HepG2 (cell line): Measurements from ENCODE around the gene GLYATL3. TPM values are rescaled to one million over a fixed set of nuclear protein-coding genes. Genes with fewer than 3 reads are reported as not detected.

Experiments
- ATAC-seq: fragments of 200-7000 bp; cut with Tn5 transposase; 3 replicates; pipeline ENCODE4 v1.9.1; 2020; ENCODE audit warnings: mild to moderate bottlenecking, moderate library complexity
- BruUV-seq: library from RNA; stranded (reverse); fragments of 400-500 nt; replicated peaks from 2 replicates; lab custom pipeline; 2021; lab: Mats Ljungman, UMichigan
- CTCF ChIA-PET: fragments of 300-600 bp; formaldehyde crosslinking; extraction: SDS; loops from one replicate; lab custom pipeline; 2021; ENCODE audit warnings: low total read pairs, inconsistent platforms, low intra/inter-chr PET ratio; lab: Yijun Ruan, JAX
- POLR2A ChIA-PET: fragments of 350-600 bp; sonication (Branson Sonifier 250); formaldehyde crosslinking; loops from one replicate; lab custom pipeline; 2020; ENCODE audit warnings: antibody characterized with exemption, inconsistent platforms; lab: Yijun Ruan, JAX
- DNase-seq: peaks from one replicate; pipeline ENCODE4 v3.0.0-alpha.2; 2015; ENCODE audit warnings: low spot score
- FAIRE-seq: peaks from 3 replicates; lab custom pipeline; 2011; peaks lifted over from hg19 to GRCh38; lab: Jason Lieb, UNC
- H2AFZ ChIP-seq: one replicate; pipeline ENCODE4 v1.6.1; 2011; ENCODE audit warnings: low read length, inconsistent platforms
- H3K27ac ChIP-seq: fragments of 300-600 bp; 3 replicates; pipeline ENCODE4 v1.8.0; 2011; ENCODE audit warnings: mixed run types, mild to moderate bottlenecking, mixed read lengths, low read length, inconsistent platforms; ENCODE audit not compliant: insufficient read depth; ENCODE audit errors: extremely low read length
- H3K27me3 ChIP-seq, 2 experiments: fragments of 200-600 bp in 1 of 2; 2 replicates in 1 of 2; 3 replicates in 1 of 2; pipeline versions ENCODE4 v1.6.0 to v1.8.0; 2011; ENCODE audit warnings: low read length in 2 of 2, mild to moderate bottlenecking in 2 of 2, moderate library complexity in 2 of 2, inconsistent platforms in 1 of 2; ENCODE audit not compliant: insufficient read depth in 2 of 2, control insufficient read depth in 1 of 2
- H3K36me3 ChIP-seq, 2 experiments: fragments of 200-600 bp in 1 of 2; replicated peaks in 1 of 2; 2 replicates in 1 of 2; 3 replicates in 1 of 2; pipeline versions ENCODE4 v1.5.1 to v1.8.0; 2011; ENCODE audit warnings: low read length in 2 of 2, inconsistent platforms in 1 of 2; ENCODE audit not compliant: insufficient read depth in 2 of 2, control insufficient read depth in 1 of 2
- H3K4me1 ChIP-seq: 2 replicates; pipeline ENCODE4 v1.5.1; 2012; ENCODE audit warnings: low read length, inconsistent platforms; ENCODE audit not compliant: insufficient read depth
- H3K4me2 ChIP-seq: 2 replicates; pipeline ENCODE4 v1.6.0; 2011; ENCODE audit warnings: low read depth, low read length, inconsistent platforms
- H3K4me3 ChIP-seq, 3 experiments: fragments of 200-600 bp in 1 of 3; sonication (generic), shearing (Covaris generic) in 1 of 3; replicated peaks in 1 of 3; 2 replicates each; pipeline ENCODE4 v1.5.1; 2011 to 2016; ENCODE audit warnings: low read length in 3 of 3, inconsistent platforms in 2 of 3, low read depth in 2 of 3, mild to moderate bottlenecking in 2 of 3, control low read depth in 1 of 3, mixed read lengths in 1 of 3; ENCODE audit not compliant: insufficient read depth in 1 of 3
- H3K79me2 ChIP-seq: one replicate; pipeline ENCODE4 v1.6.1; 2011; ENCODE audit warnings: low read length, inconsistent platforms; ENCODE audit not compliant: insufficient read depth
- H3K9ac ChIP-seq: 2 replicates; pipeline ENCODE4 v1.6.0; 2011; ENCODE audit warnings: mild to moderate bottlenecking, low read depth, low read length, inconsistent platforms; ENCODE audit not compliant: insufficient read depth
- H3K9me3 ChIP-seq: 2 replicates; pipeline ENCODE4 v1.5.1; 2012; ENCODE audit warnings: mild to moderate bottlenecking, low read length
- H4K20me1 ChIP-seq: 2 replicates; pipeline ENCODE4 v1.6.0; 2011; ENCODE audit warnings: inconsistent platforms, mild to moderate bottlenecking, low read length, moderate library complexity; ENCODE audit not compliant: insufficient read depth
- CHD2 ChIP-seq: IDR thresholded peaks from 2 replicates; pipeline ENCODE4 v1.6.1; 2011; ENCODE audit warnings: low read depth, low read length, improper control_type of control experiment
- CHD4 ChIP-seq: fragments of 200-600 bp; sonication (generic); IDR thresholded peaks from 2 replicates; pipeline ENCODE4 v1.7.0; 2017; ENCODE audit warnings: mild to moderate bottlenecking, low read length, borderline replicate concordance
- EEA1 ChIP-seq: sonication (generic); formaldehyde crosslinking; IDR thresholded peaks from 2 replicates; pipeline ENCODE4 v1.5.1; 2020; ENCODE audit warnings: mild to moderate bottlenecking, missing genetic modification reagents, borderline replicate concordance
- HDAC6 ChIP-seq: fragments of 200-600 bp; sonication (generic); IDR thresholded peaks from 2 replicates; pipeline ENCODE4 v1.7.0; 2017; ENCODE audit warnings: mild to moderate bottlenecking, antibody characterized with exemption, low read length, low read depth
- HNF4A ChIP-seq: sonication (generic); formaldehyde crosslinking; IDR thresholded peaks from 2 replicates; pipeline ENCODE4 v1.4.0; 2020; ENCODE audit warnings: missing genetic modification reagents
- IRX3 ChIP-seq: sonication (generic); formaldehyde crosslinking; IDR thresholded peaks from 2 replicates; pipeline ENCODE4 v1.8.1; 2023; ENCODE audit warnings: mild to moderate bottlenecking, low read depth, missing genetic modification reagents, borderline replicate concordance
- MIXL1 ChIP-seq: IDR thresholded peaks from 2 replicates; pipeline ENCODE4 v1.6.1; 2016
- MTF1 ChIP-seq: sonication (generic); formaldehyde crosslinking; IDR thresholded peaks from 2 replicates; pipeline ENCODE4 v1.5.0; 2020; ENCODE audit warnings: missing genetic modification reagents
- RARA ChIP-seq: IDR thresholded peaks from 2 replicates; pipeline ENCODE4 v1.6.1; 2016; ENCODE audit warnings: missing genetic modification reagents, missing compliant biosample characterization
- REXO4 ChIP-seq: sonication (generic); formaldehyde crosslinking; IDR thresholded peaks from 2 replicates; pipeline ENCODE4 v1.8.0; 2022; ENCODE audit warnings: missing genetic modification reagents, mild to moderate bottlenecking, borderline replicate concordance
- SALL1 ChIP-seq: sonication (generic); formaldehyde crosslinking; IDR thresholded peaks from 2 replicates; pipeline ENCODE4 v1.8.0; 2022; ENCODE audit warnings: mild to moderate bottlenecking, missing genetic modification reagents
- TIGD3 ChIP-seq: sonication (generic); formaldehyde crosslinking; IDR thresholded peaks from 2 replicates; pipeline ENCODE4 v1.5.1; 2020; ENCODE audit warnings: mild to moderate bottlenecking, missing genetic modification reagents, borderline replicate concordance
- ZFYVE20 ChIP-seq: sonication (generic); formaldehyde crosslinking; IDR thresholded peaks from 2 replicates; pipeline ENCODE4 v1.8.0; 2023; ENCODE audit warnings: low read depth, mild to moderate bottlenecking, moderate library complexity, missing genetic modification reagents, borderline replicate concordance
- ZMYM4 ChIP-seq: sonication (generic); formaldehyde crosslinking; IDR thresholded peaks from 2 replicates; pipeline ENCODE4 v1.8.1; 2023; ENCODE audit warnings: mild to moderate bottlenecking, missing genetic modification reagents
- ZNF615 ChIP-seq: sonication (generic); formaldehyde crosslinking; IDR thresholded peaks from 2 replicates; pipeline ENCODE4 v1.5.0; 2020; ENCODE audit warnings: mild to moderate bottlenecking, missing genetic modification reagents, borderline replicate concordance
- ZNF639 ChIP-seq: conservative IDR thresholded peaks from 2 replicates; pipeline ENCODE4 v1.6.1; 2018; ENCODE audit warnings: missing genetic modification reagents
- ZSCAN21 ChIP-seq: sonication (generic); formaldehyde crosslinking; IDR thresholded peaks from 2 replicates; pipeline ENCODE4 v1.8.0; 2022; ENCODE audit warnings: mild to moderate bottlenecking, missing genetic modification reagents, moderate library complexity, borderline replicate concordance
- WGBS: methylation state at CpG from one replicate; pipeline ENCODE4 v1.1.6; 2017; ENCODE audit warnings: low lambda C conversion rate; 5-methylcytosine and 5-hydroxymethylcytosine counted together
- in situ Hi-C: cut with HindIII; loops from 2 replicates; pipeline ENCODE4 v1.10.0; 2017; ENCODE audit warnings: low pct_unique_long_range_greater_than_20kb; ENCODE audit not compliant: extremely low pct_ligation_motif_present
- intact Hi-C: fragments of 100-400 bp; cut with micrococcal nuclease; formaldehyde crosslinking; loops from one replicate; pipeline ENCODE4 v1.10.0; 2022; ENCODE audit not compliant: unreplicated experiment
- polyA plus RNA-seq, 8 experiments: library from polyadenylated mRNA; depleted of rRNA in 3 of 8; stranded (reverse) in 7 of 8; unstranded in 1 of 8; fragments of >200 nt; fragmentation: Illumina TruSeq in 4 of 8; extraction: Trizol in 4 of 8; gene quantifications; 2 replicates each; pipeline versions ENCODE4 v1.2.1 to v1.2.3, GENCODE V29; 2011 to 2016; ENCODE audit warnings: low read depth in 4 of 8, missing spikeins in 1 of 8, mixed read lengths in 1 of 8; ENCODE audit not compliant: insufficient read depth in 1 of 8
- total RNA-seq, 5 experiments: library from RNA; depleted of rRNA; stranded (reverse); fragments of >200 nt; fragmentation: Illumina TruSeq; extraction: Trizol; gene quantifications; 2 replicates each; pipeline ENCODE4 v1.2.3, GENCODE V29; 2016; ENCODE audit warnings: low read depth in 1 of 5
- TF ChIP-seq, protein P1 (sequence below): sonication (generic); formaldehyde crosslinking; IDR thresholded peaks from 2 replicates; pipeline ENCODE4 v1.4.0; 2020; ENCODE audit warnings: missing genetic modification reagents
- TF ChIP-seq, protein P2 (sequence below): IDR thresholded peaks from 2 replicates; pipeline ENCODE4 v1.6.1; 2016; ENCODE audit warnings: missing compliant biosample characterization, missing genetic modification reagents, borderline replicate concordance
- TF ChIP-seq, protein P3 (sequence below): sonication (generic); formaldehyde crosslinking; IDR thresholded peaks from 2 replicates; pipeline ENCODE4 v1.5.0; 2020; ENCODE audit warnings: missing genetic modification reagents

GLYATL3 gene
- total and polyA plus RNA-seq, 2 of the 13 experiments (the other 11 are each of a cell fraction or from before 2014, with no cell fraction given) = 0.05 TPM; not detected in 1

GRCh38 chr6:49517919-49518318 lies 18.2 kb downstream of the GLYATL3 start (continued):
- TF ChIP-seq, protein P1, sequence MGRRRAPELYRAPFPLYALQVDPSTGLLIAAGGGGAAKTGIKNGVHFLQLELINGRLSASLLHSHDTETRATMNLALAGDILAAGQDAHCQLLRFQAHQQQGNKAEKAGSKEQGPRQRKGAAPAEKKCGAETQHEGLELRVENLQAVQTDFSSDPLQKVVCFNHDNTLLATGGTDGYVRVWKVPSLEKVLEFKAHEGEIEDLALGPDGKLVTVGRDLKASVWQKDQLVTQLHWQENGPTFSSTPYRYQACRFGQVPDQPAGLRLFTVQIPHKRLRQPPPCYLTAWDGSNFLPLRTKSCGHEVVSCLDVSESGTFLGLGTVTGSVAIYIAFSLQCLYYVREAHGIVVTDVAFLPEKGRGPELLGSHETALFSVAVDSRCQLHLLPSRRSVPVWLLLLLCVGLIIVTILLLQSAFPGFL (CRISPR knock-in tag) = no peak
- TF ChIP-seq HNF4A (CRISPR knock-in tag) = peak; percentile 70
- TF ChIP-seq SALL1 = peak; percentile 67
- TF ChIP-seq MIXL1 (CRISPR knock-in tag) = peak; percentile 44; the same call in 1 of the 2 replicates
- TF ChIP-seq ZNF639 = no peak
- no peak for TF ChIP-seq ZFYVE20 (CRISPR knock-in tag)
- TF ChIP-seq, protein P2, sequence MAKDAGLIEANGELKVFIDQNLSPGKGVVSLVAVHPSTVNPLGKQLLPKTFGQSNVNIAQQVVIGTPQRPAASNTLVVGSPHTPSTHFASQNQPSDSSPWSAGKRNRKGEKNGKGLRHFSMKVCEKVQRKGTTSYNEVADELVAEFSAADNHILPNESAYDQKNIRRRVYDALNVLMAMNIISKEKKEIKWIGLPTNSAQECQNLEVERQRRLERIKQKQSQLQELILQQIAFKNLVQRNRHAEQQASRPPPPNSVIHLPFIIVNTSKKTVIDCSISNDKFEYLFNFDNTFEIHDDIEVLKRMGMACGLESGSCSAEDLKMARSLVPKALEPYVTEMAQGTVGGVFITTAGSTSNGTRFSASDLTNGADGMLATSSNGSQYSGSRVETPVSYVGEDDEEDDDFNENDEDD = no peak
- TF ChIP-seq CHD4 = no peak
- no peak for TF ChIP-seq MTF1 (CRISPR knock-in tag)
- no peak for TF ChIP-seq EEA1 (CRISPR knock-in tag)

- Histone ChIP-seq H3K79me2 (no peaks in the 10 kb centered on the region), H2AFZ (no peak overlapping the region), H3K4me3 (no peak overlapping the region), H3K9me3 (no peaks in the 10 kb centered on the region), H3K27ac (no peak overlapping the region), H3K4me1 (peaks cover 57% of the 10 kb centered on the region), H4K20me1 (no peaks in the 10 kb centered on the region), H3K4me2 (no peak overlapping the region), H3K36me3 (no peaks in the 10 kb centered on the region), H3K9ac (no peak overlapping the region), H3K27me3 (no peaks in the 10 kb centered on the region)
- POLR2A ChIA-PET = no interaction called here
- in situ Hi-C loops (no loop called here), intact Hi-C loops (loop anchor here (5.0 kb wide), 1 partner anchor 243 kb away; no protein-coding TSS in a partner anchor)
- WGBS = 92% methylated on average over 1 of the region's 1 CpG
- ATAC-seq (no peak), FAIRE-seq (no peak), DNase-seq (no peak)
- no TSS peak for BruUV-seq
- CTCF ChIA-PET = no interaction called here
- TF ChIP-seq ZNF615 (CRISPR knock-in tag) (no peak), ZSCAN21 (no peak), ZMYM4 (no peak), RARA (CRISPR knock-in tag) (no peak), IRX3 (no peak), TIGD3 (CRISPR knock-in tag) (no peak), REXO4 (no peak), HDAC6 (no peak), CHD2 (no peak)
- TF ChIP-seq, protein P3, sequence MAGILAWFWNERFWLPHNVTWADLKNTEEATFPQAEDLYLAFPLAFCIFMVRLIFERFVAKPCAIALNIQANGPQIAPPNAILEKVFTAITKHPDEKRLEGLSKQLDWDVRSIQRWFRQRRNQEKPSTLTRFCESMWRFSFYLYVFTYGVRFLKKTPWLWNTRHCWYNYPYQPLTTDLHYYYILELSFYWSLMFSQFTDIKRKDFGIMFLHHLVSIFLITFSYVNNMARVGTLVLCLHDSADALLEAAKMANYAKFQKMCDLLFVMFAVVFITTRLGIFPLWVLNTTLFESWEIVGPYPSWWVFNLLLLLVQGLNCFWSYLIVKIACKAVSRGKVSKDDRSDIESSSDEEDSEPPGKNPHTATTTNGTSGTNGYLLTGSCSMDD (CRISPR knock-in tag) = no peak
Measured at GRCh38 chr6:49519660-49520059, 19.9 kb downstream of the GLYATL3 start.
